K562 (cell line): ENCODE data around the gene MT1A. TPM values are rescaled to one million over a fixed set of nuclear protein-coding genes. Genes with fewer than 3 reads are reported as not detected.
"Not testable (repeated sequence)": the region's sequence is repeated elsewhere in the genome, so short reads cannot be mapped to it uniquely, and the experiment has no call there.

Source experiments
- ATAC-seq: fragments of 200-7000 bp; cut with Tn5 transposase; 3 replicates; pipeline ENCODE4 v1.9.1; 2020; ENCODE audit warnings: moderate library complexity
- BruUV-seq: library from RNA; stranded (reverse); fragments of 400-500 nt; replicated peaks from 2 replicates; lab custom pipeline; 2021; lab: Mats Ljungman, UMichigan
- CTCF ChIA-PET: fragments of 300-600 bp; formaldehyde crosslinking; extraction: SDS; loops from one replicate; lab custom pipeline; 2021; ENCODE audit warnings: low intra/inter-chr PET ratio; lab: Yijun Ruan, JAX
- POLR2A ChIA-PET: fragments of 300-600, 350-650 bp; sonication (Branson Sonifier 250); formaldehyde crosslinking; extraction: SDS; loops from one replicate; lab custom pipeline; 2021; ENCODE audit warnings: antibody characterized with exemption, inconsistent platforms; lab: Yijun Ruan, JAX
- DNase-seq, 4 experiments: peaks; one replicate each; pipeline versions ENCODE4 v3.0.0 to v3.0.0-alpha.2; 2011 to 2018; ENCODE audit warnings: low spot score in 3 of 4, mixed read lengths in 3 of 4; ENCODE audit errors: extremely low read depth in 1 of 4
- FAIRE-seq: peaks from 2 replicates; lab custom pipeline; 2011; peaks lifted over from hg19 to GRCh38; lab: Jason Lieb, UNC
- H2AFZ ChIP-seq: 2 replicates; pipeline ENCODE4 v1.6.0; 2011; ENCODE audit warnings: low read depth, low read length, control low read depth, inconsistent platforms
- H3K27ac ChIP-seq: fragments of 200-600 bp; 3 replicates; pipeline ENCODE4 v1.8.0; 2011; ENCODE audit warnings: low read depth, mild to moderate bottlenecking, control low read depth, inconsistent platforms, low read length, moderate library complexity, mixed read lengths; ENCODE audit errors: extremely low read depth
- H3K27me3 ChIP-seq, 2 experiments: fragments of 300-600 bp in 1 of 2; 2 replicates in 1 of 2; 3 replicates in 1 of 2; pipeline versions ENCODE4 v1.6.0 to v1.8.0; 2011; ENCODE audit warnings: inconsistent platforms in 2 of 2, low read length in 2 of 2, mild to moderate bottlenecking in 1 of 2, mixed read lengths in 1 of 2, moderate library complexity in 1 of 2; ENCODE audit not compliant: control insufficient read depth in 2 of 2, insufficient read depth in 2 of 2
- H3K36me3 ChIP-seq: fragments of 300-600 bp; 3 replicates; pipeline ENCODE4 v1.8.0; 2011; ENCODE audit warnings: mild to moderate bottlenecking, low read length, inconsistent platforms; ENCODE audit not compliant: control insufficient read depth, insufficient read depth
- H3K4me1 ChIP-seq, 2 experiments: fragments of 200-600 bp in 1 of 2; replicated peaks in 1 of 2; 2 replicates in 1 of 2; 3 replicates in 1 of 2; pipeline versions ENCODE4 v1.5.1 to v1.8.0; 2011; ENCODE audit warnings: inconsistent platforms in 2 of 2, low read length in 2 of 2, mild to moderate bottlenecking in 1 of 2, mixed read lengths in 1 of 2, moderate library complexity in 1 of 2; ENCODE audit not compliant: control insufficient read depth in 2 of 2, insufficient read depth in 2 of 2
- H3K4me2 ChIP-seq: 2 replicates; pipeline ENCODE4 v1.6.1; 2011; ENCODE audit warnings: low read length, control low read depth, inconsistent platforms, mixed read lengths; ENCODE audit not compliant: insufficient read depth
- H3K4me3 ChIP-seq: fragments of 200-600 bp; sonication (generic), shearing (Covaris generic); 2 replicates; pipeline ENCODE4 v1.5.1; 2016; ENCODE audit warnings: control low read depth, inconsistent platforms
- H3K79me2 ChIP-seq: fragments of 200-600 bp; 3 replicates; pipeline ENCODE4 v1.8.0; 2011; ENCODE audit warnings: low read length, inconsistent platforms; ENCODE audit not compliant: control insufficient read depth, insufficient read depth
- H3K9ac ChIP-seq, 2 experiments: 2 replicates each; pipeline versions ENCODE4 v1.6.0 to v1.6.1; 2011; ENCODE audit warnings: low read depth in 2 of 2, low read length in 2 of 2, control low read depth in 1 of 2, inconsistent platforms in 1 of 2, mild to moderate bottlenecking in 1 of 2, mixed read lengths in 1 of 2; ENCODE audit not compliant: insufficient read depth in 1 of 2
- H3K9me1 ChIP-seq: one replicate; pipeline ENCODE4 v1.6.0; 2011; ENCODE audit warnings: inconsistent platforms, mild to moderate bottlenecking, low read length, moderate library complexity; ENCODE audit not compliant: control insufficient read depth, insufficient read depth
- H3K9me3 ChIP-seq: replicated peaks from 2 replicates; pipeline ENCODE4 v1.5.1; 2011; ENCODE audit warnings: low read depth, low read length, inconsistent platforms; ENCODE audit not compliant: control insufficient read depth, insufficient read depth
- H4K20me1 ChIP-seq: replicated peaks from 2 replicates; pipeline ENCODE4 v1.6.1; 2011; ENCODE audit warnings: low read length, inconsistent platforms, mixed read lengths; ENCODE audit not compliant: control insufficient read depth, insufficient read depth
- CLOCK ChIP-seq: fragments of 250-450 bp; sonication (Bioruptor Pico); IDR thresholded peaks from 2 replicates; pipeline ENCODE4 v1.4.0; 2020; ENCODE audit warnings: mild to moderate bottlenecking, moderate library complexity, borderline replicate concordance
- PBX2 ChIP-seq, 2 experiments: IDR thresholded peaks in 1 of 2; conservative IDR thresholded peaks in 1 of 2; 2 replicates each; pipeline ENCODE4 v1.6.1; 2016; ENCODE audit warnings: low read depth in 2 of 2, mild to moderate bottlenecking in 1 of 2, missing compliant biosample characterization in 1 of 2, missing genetic modification characterization in 1 of 2, moderate library complexity in 1 of 2
- WGBS: fragments of 100-300 bp; shearing (Covaris generic); methylation state at CpG from one replicate; pipeline ENCODE4 v1.1.6; 2016; ENCODE audit warnings: low coverage, mixed read lengths; ENCODE audit not compliant: insufficient coverage; ENCODE audit errors: missing lambda C conversion rate; 5-methylcytosine and 5-hydroxymethylcytosine counted together
- in situ Hi-C: fragments of 300-500 bp; cut with MboI; formaldehyde crosslinking; loops from 4 replicates; pipeline ENCODE4 v1.15.0; 2018; ENCODE audit warnings: inconsistent platforms, mixed read lengths
- intact Hi-C: fragments of 100-400 bp; cut with micrococcal nuclease; formaldehyde crosslinking; loops from 2 replicates; pipeline ENCODE4 v1.14.2; 2022
- polyA plus RNA-seq, 8 experiments: library from polyadenylated mRNA; depleted of rRNA in 4 of 8; stranded (reverse) in 5 of 8; unstranded in 3 of 8; fragments of >200 nt; fragmentation: Nextera tagmentation in 2 of 8; fragmentation: Illumina TruSeq in 1 of 8; extraction: Ambion mirVana in 2 of 8; extraction: Trizol in 1 of 8; gene quantifications; 2 replicates each; pipeline versions ENCODE4 v1.2.1 to v1.2.3, GENCODE V29; 2011 to 2014; ENCODE audit warnings: inconsistent platforms in 1 of 8, missing spikeins in 1 of 8
- total RNA-seq, 7 experiments: library from RNA; depleted of rRNA in 6 of 7; stranded (reverse); fragments of >200 nt in 6 of 7; fragmentation: Illumina TruSeq in 2 of 7; extraction: Trizol in 2 of 7; gene quantifications; 2 replicates each; pipeline versions ENCODE4 v1.2.1 to v1.2.3, GENCODE V29; 2011 to 2021; ENCODE audit warnings: low replicate concordance in 1 of 7

MT1A gene
- total and polyA plus RNA-seq, 9 of the 15 experiments (the other 6 are each of a cell fraction or from before 2014, with no cell fraction given): 0.23 TPM; not detected in 8

GRCh38 chr16:56673921-56674320, 35.5 kb downstream of the MT1A start (continued):
- no peak for TF ChIP-seq CLOCK (CRISPR knock-in tag)

- BruUV-seq; H3K9ac ChIP-seq; FAIRE-seq; POLR2A ChIA-PET; H3K79me2 ChIP-seq; ATAC-seq; H3K9me3 ChIP-seq; H3K4me1 ChIP-seq; H4K20me1 ChIP-seq; H3K4me3 ChIP-seq; H3K4me2 ChIP-seq; H3K27ac ChIP-seq; H2AFZ ChIP-seq; H3K9me1 ChIP-seq; DNase-seq; in situ Hi-C loops; H3K36me3 ChIP-seq; TF ChIP-seq PBX2 (CRISPR knock-in tag; IDR thresholded peaks at IDR 0.05; ENCODE audit: low read depth): not testable (repeated sequence)
- peaks cover 27 to 52% of the 10 kb centered on the region in 2 experiments for H3K27me3 ChIP-seq
- TF ChIP-seq PBX2 (tag; conservative IDR thresholded peaks at IDR 0.05; ENCODE audit: low read depth): 0 out of 2 replicates have a peak, but pooled peaks have one; percentile 29
- WGBS: 14% methylated on average over 6 of the region's 6 CpGs
- intact Hi-C loops: loop anchor here (1.0 kb wide), 1 partner anchor 28 kb away; no protein-coding TSS in a partner anchor
- CTCF ChIA-PET: interaction anchor here (0.8 to 1.9 kb wide), 3 partner anchors 27 to 115 kb away, joined by 3 to 17 read pairs (median 11); no protein-coding TSS in a partner anchor
These were observed 36.1 kb downstream of the MT1A start for GRCh38 chr16:56674570-56674969.
